Endodermal cell (in vitro differentiated cells): ENCODE measurements around the gene NFKBIE. TPM values are rescaled to one million over a fixed set of nuclear protein-coding genes. Genes with fewer than 3 reads are reported as not detected.
A peak's percentile ranks its signal among the peaks of the same experiment; 100 is the strongest.

Experiments used
- DNase-seq: peaks from one replicate; pipeline ENCODE4 v3.0.0-alpha.2; 2017
- H3K27ac ChIP-seq: 2 replicates; pipeline ENCODE4 v1.5.1; 2013; ENCODE audit warnings: mild to moderate bottlenecking, low read depth, low read length, moderate library complexity
- H3K27me3 ChIP-seq: 2 replicates; pipeline ENCODE4 v1.6.1; 2013; ENCODE audit warnings: mild to moderate bottlenecking, low read length, moderate library complexity; ENCODE audit not compliant: insufficient read depth, control insufficient read depth, poor library complexity, severe bottlenecking
- H3K36me3 ChIP-seq: 2 replicates; pipeline ENCODE4 v1.7.0; 2013; ENCODE audit warnings: mild to moderate bottlenecking, low read length, moderate library complexity; ENCODE audit not compliant: control insufficient read depth, insufficient read depth
- H3K4me1 ChIP-seq: one replicate; pipeline ENCODE4 v1.7.0; 2013; ENCODE audit warnings: low read length; ENCODE audit not compliant: control insufficient read depth, insufficient read depth
- H3K4me3 ChIP-seq: 2 replicates; pipeline ENCODE4 v1.5.1; 2013; ENCODE audit warnings: mild to moderate bottlenecking, low read length, moderate library complexity
- H3K9ac ChIP-seq: 2 replicates; pipeline ENCODE4 v1.6.1; 2013; ENCODE audit warnings: mild to moderate bottlenecking, low read length, moderate library complexity; ENCODE audit not compliant: poor library complexity, severe bottlenecking; ENCODE audit errors: extremely low read depth
- H3K9me3 ChIP-seq: 2 replicates; pipeline ENCODE4 v1.6.1; 2013; ENCODE audit warnings: mild to moderate bottlenecking, low read length, moderate library complexity; ENCODE audit not compliant: control insufficient read depth
- H3K27ac Mint-ChIP-seq: 2 replicates; pipeline ENCODE4 v1.8.0; 2020; ENCODE audit warnings: mixed read lengths
- H3K27me3 Mint-ChIP-seq: 2 replicates; pipeline ENCODE4 v1.8.0; 2021; ENCODE audit warnings: mild to moderate bottlenecking, mixed read lengths; ENCODE audit not compliant: insufficient read depth
- H3K36me3 Mint-ChIP-seq: 2 replicates; pipeline ENCODE4 v1.8.0; 2020; ENCODE audit warnings: low read depth, mixed read lengths
- H3K4me1 Mint-ChIP-seq: 2 replicates; pipeline ENCODE4 v1.8.0; 2020; ENCODE audit warnings: mixed read lengths
- H3K4me3 Mint-ChIP-seq: 2 replicates; pipeline ENCODE4 v1.8.0; 2020; ENCODE audit warnings: mild to moderate bottlenecking, moderate library complexity, mixed read lengths
- H3K9me3 Mint-ChIP-seq: 2 replicates; pipeline ENCODE4 v1.8.0; 2020; ENCODE audit warnings: mild to moderate bottlenecking, mixed read lengths
- CTCF ChIP-seq: fragments of 200-600 bp; sonication (generic); conservative IDR thresholded peaks from 2 replicates; pipeline ENCODE4 v1.5.0; 2021; ENCODE audit warnings: antibody characterized with exemption, mild to moderate bottlenecking
- WGBS, 2 experiments: methylation state at CpG; one replicate each; pipeline versions ENCODE4 v1.1.5 to v1.1.7; 2013; ENCODE audit warnings: missing lambda C conversion rate in 2 of 2, mixed read lengths in 1 of 2; ENCODE audit not compliant: insufficient coverage in 1 of 2, insufficient read length in 1 of 2; 5-methylcytosine and 5-hydroxymethylcytosine counted together
- total RNA-seq, 2 donors: library from RNA; stranded (reverse); fragmentation: NEBNext Ultra II Directional in 1 of 2; extraction: Animal tissue kit (Norgen Biotek cat#: 25700) in 1 of 2; gene quantifications; 2 replicates in 1 of 2; 3 replicates in 1 of 2; pipeline ENCODE4 v1.2.1, GENCODE V29; 2021

Gene NFKBIE
- total RNA-seq, 2 donors from 2014 or later, result 8.3 to 11.0 TPM

- peaks cover 39% of the 10 kb centered on the region for H3K36me3 Mint-ChIP-seq
- Histone ChIP-seq H3K36me3 (peaks cover 13% of the 10 kb centered on the region), H3K27ac (no peak overlapping the region)
Measured at GRCh38 chr6:44228433-44228832, 36.9 kb downstream of the NFKBIE start.

GRCh38 chr6:44228031-44228430 lies 37.3 kb downstream of the NFKBIE start:
- no peaks in the 10 kb centered on the region for H3K9me3 ChIP-seq
- H3K36me3 Mint-ChIP-seq, result peaks cover 38% of the 10 kb centered on the region
- H3K4me1 ChIP-seq, result peaks cover 14% of the 10 kb centered on the region
- no peak overlapping the region for H3K4me3 Mint-ChIP-seq
- no peaks in the 10 kb centered on the region for H3K9me3 Mint-ChIP-seq
- H3K27ac Mint-ChIP-seq, result no peak overlapping the region
- no peak overlapping the region for H3K4me3 ChIP-seq
- no peak overlapping the region for H3K9ac ChIP-seq
- H3K27me3 Mint-ChIP-seq, result no peaks in the 10 kb centered on the region
- 79 to 80% methylated on average over 1 to 6 of the region's 6 CpGs for WGBS, 2 experiments
- DNase-seq, result no peak
- H3K4me1 Mint-ChIP-seq, result peaks cover 28% of the 10 kb centered on the region
- peaks cover 13% of the 10 kb centered on the region for H3K36me3 ChIP-seq
- TF ChIP-seq CTCF, result no peak
- H3K27me3 ChIP-seq, result no peaks in the 10 kb centered on the region
- no peak overlapping the region for H3K27ac ChIP-seq

More at GRCh38 chr6:44228433-44228832, 36.9 kb downstream of the NFKBIE start:
- Histone ChIP-seq H3K9ac (no peak overlapping the region), H3K4me1 (peaks cover 14% of the 10 kb centered on the region), H3K27me3 (no peaks in the 10 kb centered on the region), H3K9me3 (no peaks in the 10 kb centered on the region), H3K4me3 (no peak overlapping the region)
- H3K27me3 Mint-ChIP-seq, result no peaks in the 10 kb centered on the region
- H3K4me1 Mint-ChIP-seq, result peaks cover 28% of the 10 kb centered on the region
- no peak overlapping the region for H3K4me3 Mint-ChIP-seq
- no peak for DNase-seq
- no peak overlapping the region for H3K27ac Mint-ChIP-seq
- 92 to 96% methylated on average over 4 to 7 of the region's 7 CpGs for WGBS, 2 experiments
- H3K9me3 Mint-ChIP-seq, result no peaks in the 10 kb centered on the region
- TF ChIP-seq CTCF, result no peak

- Histone ChIP-seq H3K27me3 (no peaks in the 10 kb centered on the region), H3K27ac (no peak overlapping the region), H3K9me3 (no peaks in the 10 kb centered on the region), H3K4me1 (peaks cover 14% of the 10 kb centered on the region), H3K36me3 (peaks cover 7% of the 10 kb centered on the region), H3K9ac (no peak overlapping the region), H3K4me3 (no peak overlapping the region)
- no peak for TF ChIP-seq CTCF
- Mint-ChIP-seq H3K36me3 (peaks cover 32% of the 10 kb centered on the region), H3K4me3 (no peak overlapping the region), H3K9me3 (no peaks in the 10 kb centered on the region), H3K4me1 (peaks cover 33% of the 10 kb centered on the region), H3K27ac (no peak overlapping the region), H3K27me3 (no peaks in the 10 kb centered on the region)
- DNase-seq, result peak; percentile 70
- WGBS, 2 experiments, result 87 to 91% methylated on average over 5 to 7 of the region's 7 CpGs
Measured at GRCh38 chr6:44227148-44227793, 38.1 kb downstream of the NFKBIE start.
